Ishikawa (cell line): ENCODE results near the gene PHF14.

Source experiments
- CREB1 ChIP-seq: IDR thresholded peaks from 2 replicates; pipeline ENCODE4 v1.6.1; 2012; ENCODE audit warnings: low read depth
- EGR1 ChIP-seq: IDR thresholded peaks from 2 replicates; pipeline ENCODE4 v1.6.1; 2012
- EP300 ChIP-seq: IDR thresholded peaks from 2 replicates; pipeline ENCODE4 v1.6.1; 2012; ENCODE audit warnings: borderline replicate concordance
- FOXM1 ChIP-seq: IDR thresholded peaks from 2 replicates; pipeline ENCODE4 v1.6.1; 2012; ENCODE audit warnings: low read depth, borderline replicate concordance
- TEAD4 ChIP-seq: IDR thresholded peaks from 2 replicates; pipeline ENCODE4 v1.6.1; 2012
- TF ChIP-seq, protein P1 (sequence below): IDR thresholded peaks from 2 replicates; pipeline ENCODE4 v1.6.1; 2012
- TF ChIP-seq, protein P2 (sequence below): IDR thresholded peaks from 2 replicates; pipeline ENCODE4 v1.6.1; 2012; ENCODE audit warnings: low read depth, mild to moderate bottlenecking

DNA sequence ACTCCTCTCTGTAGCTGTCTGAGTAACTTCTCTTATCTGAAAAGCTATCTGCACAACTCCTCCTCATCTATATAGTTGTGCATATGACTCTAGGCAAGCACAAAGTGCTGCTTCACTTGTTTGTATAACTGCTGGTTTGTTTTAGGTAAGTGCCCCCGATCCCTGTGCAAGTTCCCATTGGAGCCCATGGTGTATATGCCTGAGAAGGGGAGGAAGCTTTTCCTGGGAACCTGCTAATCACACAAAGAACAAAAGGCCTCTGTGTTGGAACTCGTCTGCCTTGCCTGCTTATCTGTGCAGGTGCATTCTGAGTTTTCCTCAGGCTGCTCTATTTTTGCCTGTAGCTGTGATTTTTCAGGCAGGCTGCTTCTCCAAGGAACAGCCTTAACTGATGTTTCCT is 23.2 kb upstream of the PHF14 start:
- TF ChIP-seq, protein P1, sequence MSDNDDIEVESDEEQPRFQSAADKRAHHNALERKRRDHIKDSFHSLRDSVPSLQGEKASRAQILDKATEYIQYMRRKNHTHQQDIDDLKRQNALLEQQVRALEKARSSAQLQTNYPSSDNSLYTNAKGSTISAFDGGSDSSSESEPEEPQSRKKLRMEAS = no peak
- TF ChIP-seq FOXM1 = no peak
- TF ChIP-seq EGR1 = no peak
- TF ChIP-seq EP300 = no peak
- no peak for TF ChIP-seq TEAD4
- TF ChIP-seq CREB1 = no peak
- TF ChIP-seq, protein P2, sequence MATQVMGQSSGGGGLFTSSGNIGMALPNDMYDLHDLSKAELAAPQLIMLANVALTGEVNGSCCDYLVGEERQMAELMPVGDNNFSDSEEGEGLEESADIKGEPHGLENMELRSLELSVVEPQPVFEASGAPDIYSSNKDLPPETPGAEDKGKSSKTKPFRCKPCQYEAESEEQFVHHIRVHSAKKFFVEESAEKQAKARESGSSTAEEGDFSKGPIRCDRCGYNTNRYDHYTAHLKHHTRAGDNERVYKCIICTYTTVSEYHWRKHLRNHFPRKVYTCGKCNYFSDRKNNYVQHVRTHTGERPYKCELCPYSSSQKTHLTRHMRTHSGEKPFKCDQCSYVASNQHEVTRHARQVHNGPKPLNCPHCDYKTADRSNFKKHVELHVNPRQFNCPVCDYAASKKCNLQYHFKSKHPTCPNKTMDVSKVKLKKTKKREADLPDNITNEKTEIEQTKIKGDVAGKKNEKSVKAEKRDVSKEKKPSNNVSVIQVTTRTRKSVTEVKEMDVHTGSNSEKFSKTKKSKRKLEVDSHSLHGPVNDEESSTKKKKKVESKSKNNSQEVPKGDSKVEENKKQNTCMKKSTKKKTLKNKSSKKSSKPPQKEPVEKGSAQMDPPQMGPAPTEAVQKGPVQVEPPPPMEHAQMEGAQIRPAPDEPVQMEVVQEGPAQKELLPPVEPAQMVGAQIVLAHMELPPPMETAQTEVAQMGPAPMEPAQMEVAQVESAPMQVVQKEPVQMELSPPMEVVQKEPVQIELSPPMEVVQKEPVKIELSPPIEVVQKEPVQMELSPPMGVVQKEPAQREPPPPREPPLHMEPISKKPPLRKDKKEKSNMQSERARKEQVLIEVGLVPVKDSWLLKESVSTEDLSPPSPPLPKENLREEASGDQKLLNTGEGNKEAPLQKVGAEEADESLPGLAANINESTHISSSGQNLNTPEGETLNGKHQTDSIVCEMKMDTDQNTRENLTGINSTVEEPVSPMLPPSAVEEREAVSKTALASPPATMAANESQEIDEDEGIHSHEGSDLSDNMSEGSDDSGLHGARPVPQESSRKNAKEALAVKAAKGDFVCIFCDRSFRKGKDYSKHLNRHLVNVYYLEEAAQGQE = no peak
